ENCODE data around the gene MAP3K4.
"Not testable (repeated sequence)": the region's sequence is repeated elsewhere in the genome, so short reads cannot be mapped to it uniquely, and the experiment has no call there.

The MAP3K4 gene

DNA sequence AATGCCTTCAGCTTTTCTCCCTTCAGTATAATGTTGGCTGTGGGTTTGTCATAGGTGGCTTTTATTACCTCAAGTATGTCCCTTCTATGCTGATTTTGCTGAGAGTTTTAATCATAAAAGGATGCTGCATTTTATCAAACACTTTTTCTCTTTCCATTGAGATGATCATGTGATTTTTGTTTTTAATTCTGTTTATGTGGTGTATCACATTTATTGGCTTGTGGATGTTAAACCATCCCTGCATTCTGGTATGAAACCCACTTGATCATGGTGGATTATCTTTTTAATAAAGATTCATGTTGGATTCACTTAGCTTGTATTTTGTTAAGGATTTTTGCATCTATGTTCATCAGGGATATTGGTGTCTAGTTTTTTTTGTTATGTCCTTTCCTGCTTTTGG is 131.8 kb downstream of the MAP3K4 start:
- not testable (repeated sequence) for H3K9me3 ChIP-seq (ENCODE audit: control insufficient read depth, insufficient read depth, low read length); H3K36me3 ChIP-seq (ENCODE audit: control insufficient read depth, insufficient read depth, low read length)

DNA sequence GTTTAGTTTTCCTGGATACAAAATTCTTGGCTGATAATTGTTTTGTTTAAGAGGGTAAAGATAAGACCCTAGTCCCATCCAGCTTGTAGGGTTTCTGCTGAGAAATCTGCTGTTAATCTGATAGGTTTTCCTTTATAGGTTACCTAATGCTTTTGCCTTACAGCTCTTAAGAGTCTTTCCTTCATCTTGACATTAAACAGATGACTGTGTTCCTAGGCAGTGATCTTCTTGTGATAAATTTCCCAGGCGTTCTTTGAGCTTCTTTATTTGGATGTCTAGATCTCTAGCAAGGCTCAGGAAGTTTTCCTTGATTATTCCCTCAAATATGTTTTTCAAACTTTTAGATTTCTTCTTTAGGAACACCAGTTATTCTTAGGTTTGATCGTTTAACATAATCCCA is 134.0 kb downstream of the MAP3K4 start:
- Histone ChIP-seq H3K36me3 (ENCODE audit: control insufficient read depth, insufficient read depth, low read length) (peaks cover 8% of the 10 kb centered on the region), H3K9me3 (ENCODE audit: control insufficient read depth, insufficient read depth, low read length) (peaks cover 9% of the 10 kb centered on the region), H3K27me3 (ENCODE audit: control insufficient read depth, insufficient read depth, low read length) (no peaks in the 10 kb centered on the region)

More for the DNA sequence above, 131.8 kb downstream of the MAP3K4 start:
- not testable (repeated sequence) for H3K27me3 ChIP-seq (ENCODE audit: control insufficient read depth, insufficient read depth, low read length); H3K4me3 ChIP-seq (ENCODE audit: low read depth, low read length); H3K4me1 ChIP-seq (ENCODE audit: control insufficient read depth, insufficient read depth, low read length); H3K9ac ChIP-seq (ENCODE audit: low read depth, low read length)

DNA sequence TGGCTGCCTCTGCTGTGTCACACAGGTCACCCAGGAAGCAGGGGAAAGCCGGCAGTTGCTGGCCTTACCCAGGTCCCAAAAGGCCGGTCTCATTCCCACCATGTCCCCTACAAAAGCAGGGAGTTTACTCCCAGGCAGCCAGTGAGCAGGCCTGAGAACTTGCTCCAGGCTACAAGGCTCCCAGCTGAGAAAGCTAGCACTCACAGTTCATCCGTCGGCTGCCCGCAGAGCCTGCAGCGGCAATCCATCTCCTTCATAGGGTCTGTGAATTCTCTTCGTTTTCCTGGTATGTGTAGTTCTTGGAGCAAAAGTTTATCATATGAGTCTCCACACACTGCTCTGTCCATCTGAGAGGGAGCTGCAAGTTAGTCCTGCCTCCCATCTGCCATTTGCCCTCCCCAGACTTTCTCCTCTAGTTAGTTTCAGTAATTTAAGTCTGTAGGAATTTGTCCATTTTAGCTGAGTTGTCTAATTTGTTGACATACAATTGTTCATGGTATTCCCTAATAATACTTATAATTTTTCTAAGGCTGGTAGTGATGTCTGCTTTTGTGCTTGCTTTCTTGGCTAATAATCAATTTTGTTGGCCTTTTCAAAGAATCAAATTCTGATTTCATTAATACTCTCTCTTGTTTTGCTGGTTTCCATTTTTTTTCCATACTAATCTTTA is 135.6 kb downstream of the MAP3K4 start:
- H3K4me1 ChIP-seq (ENCODE audit: control insufficient read depth, insufficient read depth, low read length) = no peaks in the 10 kb centered on the region
- H3K9me3 ChIP-seq (ENCODE audit: control insufficient read depth, insufficient read depth, low read length) = peaks cover 9% of the 10 kb centered on the region
- no peak overlapping the region for H3K4me3 ChIP-seq (ENCODE audit: low read depth, low read length)
- no peaks in the 10 kb centered on the region for H3K27me3 ChIP-seq (ENCODE audit: control insufficient read depth, insufficient read depth, low read length)
- H3K36me3 ChIP-seq (ENCODE audit: control insufficient read depth, insufficient read depth, low read length) = peaks cover 8% of the 10 kb centered on the region
- H3K9ac ChIP-seq (ENCODE audit: low read depth, low read length) = no peak overlapping the region

More for the DNA sequence above, 134.0 kb downstream of the MAP3K4 start:
- no peak overlapping the region for H3K4me3 ChIP-seq (ENCODE audit: low read depth, low read length)
- H3K4me1 ChIP-seq (ENCODE audit: control insufficient read depth, insufficient read depth, low read length) = no peaks in the 10 kb centered on the region
- H3K9ac ChIP-seq (ENCODE audit: low read depth, low read length) = no peak overlapping the region

DNA sequence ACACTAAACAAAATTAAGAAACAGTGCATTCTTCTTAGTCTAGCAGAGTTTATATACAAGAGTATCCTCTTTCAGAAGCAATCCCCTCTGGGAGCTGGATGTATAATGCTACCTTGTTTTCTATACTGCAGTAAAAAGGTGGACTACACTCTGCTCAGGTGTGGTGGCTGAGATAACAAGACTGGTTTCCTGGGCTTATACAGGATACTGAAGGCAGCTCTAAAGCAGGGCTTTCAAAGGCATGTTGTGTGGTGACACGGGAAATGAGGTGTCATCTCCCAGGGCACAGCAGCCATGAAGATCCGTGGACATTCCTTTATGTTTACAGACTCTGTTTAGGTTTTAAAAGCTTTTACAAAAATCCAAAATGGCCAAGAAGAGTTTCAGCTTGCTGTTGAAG is 136.7 kb downstream of the MAP3K4 start:
- no peaks in the 10 kb centered on the region for H3K4me1 ChIP-seq (ENCODE audit: control insufficient read depth, insufficient read depth, low read length)
- no peak overlapping the region for H3K9ac ChIP-seq (ENCODE audit: low read depth, low read length)
- H3K9me3 ChIP-seq (ENCODE audit: control insufficient read depth, insufficient read depth, low read length) = peaks cover 9% of the 10 kb centered on the region
- peaks cover 8% of the 10 kb centered on the region for H3K36me3 ChIP-seq (ENCODE audit: control insufficient read depth, insufficient read depth, low read length)
- no peak overlapping the region for H3K4me3 ChIP-seq (ENCODE audit: low read depth, low read length)
- H3K27me3 ChIP-seq (ENCODE audit: control insufficient read depth, insufficient read depth, low read length) = no peaks in the 10 kb centered on the region

DNA sequence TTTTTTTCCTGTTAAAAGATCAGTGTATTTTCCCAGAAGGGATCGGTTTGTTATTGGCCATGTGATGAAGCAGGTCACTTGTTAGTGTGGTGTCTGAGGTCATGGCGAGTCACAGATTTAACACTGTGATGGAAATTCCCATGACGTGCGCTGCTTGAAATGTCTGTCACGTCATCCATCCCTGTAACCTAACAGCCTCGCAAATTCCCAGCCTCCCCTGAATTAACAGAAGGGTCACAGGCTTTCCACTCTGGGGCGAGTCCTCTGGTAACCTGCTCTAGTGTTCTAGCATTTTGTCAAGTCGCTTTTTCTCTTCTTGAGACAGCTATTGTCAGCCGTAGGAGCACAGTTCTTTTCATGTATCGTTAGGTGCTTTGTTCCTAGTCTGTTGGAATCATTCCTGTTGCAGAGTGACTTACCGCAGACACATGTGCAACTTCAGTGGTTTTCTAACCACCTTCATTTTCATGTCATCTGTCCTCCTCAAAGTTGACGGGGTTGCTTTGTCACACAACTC is 137.2 kb downstream of the MAP3K4 start:
- Histone ChIP-seq H3K4me3 (ENCODE audit: low read depth, low read length) (no peak overlapping the region), H3K9ac (ENCODE audit: low read depth, low read length) (no peak overlapping the region), H3K36me3 (ENCODE audit: control insufficient read depth, insufficient read depth, low read length) (peaks cover 8% of the 10 kb centered on the region), H3K4me1 (ENCODE audit: control insufficient read depth, insufficient read depth, low read length) (no peaks in the 10 kb centered on the region), H3K9me3 (ENCODE audit: control insufficient read depth, insufficient read depth, low read length) (peaks cover 9% of the 10 kb centered on the region), H3K27me3 (ENCODE audit: control insufficient read depth, insufficient read depth, low read length) (no peaks in the 10 kb centered on the region)

DNA sequence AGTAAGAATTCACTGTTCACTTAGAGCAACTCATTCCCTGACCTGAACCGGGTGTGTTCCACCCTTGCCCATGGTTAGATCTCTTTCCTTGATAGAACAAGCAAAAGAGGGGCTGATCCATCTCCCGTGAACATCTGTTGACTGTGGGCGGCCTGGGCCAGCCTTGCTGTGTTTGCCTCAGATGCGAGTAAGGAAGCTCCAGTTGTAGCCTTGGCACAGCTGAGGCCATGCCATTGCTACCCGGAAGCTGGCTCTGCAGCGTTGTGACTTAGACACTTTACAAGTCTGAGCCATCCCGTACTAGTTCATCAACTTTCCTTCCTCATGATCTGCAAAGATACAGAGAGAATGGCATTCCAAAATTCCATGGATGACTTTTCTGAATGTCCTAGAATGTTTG is 139.0 kb downstream of the MAP3K4 start:
- H3K9me3 ChIP-seq (ENCODE audit: control insufficient read depth, insufficient read depth, low read length) = peaks cover 9% of the 10 kb centered on the region
- H3K4me3 ChIP-seq (ENCODE audit: low read depth, low read length) = no peak overlapping the region
- H3K36me3 ChIP-seq (ENCODE audit: control insufficient read depth, insufficient read depth, low read length) = peaks cover 8% of the 10 kb centered on the region
- H3K4me1 ChIP-seq (ENCODE audit: control insufficient read depth, insufficient read depth, low read length) = no peaks in the 10 kb centered on the region
- no peak overlapping the region for H3K9ac ChIP-seq (ENCODE audit: low read depth, low read length)
- no peaks in the 10 kb centered on the region for H3K27me3 ChIP-seq (ENCODE audit: control insufficient read depth, insufficient read depth, low read length)

DNA sequence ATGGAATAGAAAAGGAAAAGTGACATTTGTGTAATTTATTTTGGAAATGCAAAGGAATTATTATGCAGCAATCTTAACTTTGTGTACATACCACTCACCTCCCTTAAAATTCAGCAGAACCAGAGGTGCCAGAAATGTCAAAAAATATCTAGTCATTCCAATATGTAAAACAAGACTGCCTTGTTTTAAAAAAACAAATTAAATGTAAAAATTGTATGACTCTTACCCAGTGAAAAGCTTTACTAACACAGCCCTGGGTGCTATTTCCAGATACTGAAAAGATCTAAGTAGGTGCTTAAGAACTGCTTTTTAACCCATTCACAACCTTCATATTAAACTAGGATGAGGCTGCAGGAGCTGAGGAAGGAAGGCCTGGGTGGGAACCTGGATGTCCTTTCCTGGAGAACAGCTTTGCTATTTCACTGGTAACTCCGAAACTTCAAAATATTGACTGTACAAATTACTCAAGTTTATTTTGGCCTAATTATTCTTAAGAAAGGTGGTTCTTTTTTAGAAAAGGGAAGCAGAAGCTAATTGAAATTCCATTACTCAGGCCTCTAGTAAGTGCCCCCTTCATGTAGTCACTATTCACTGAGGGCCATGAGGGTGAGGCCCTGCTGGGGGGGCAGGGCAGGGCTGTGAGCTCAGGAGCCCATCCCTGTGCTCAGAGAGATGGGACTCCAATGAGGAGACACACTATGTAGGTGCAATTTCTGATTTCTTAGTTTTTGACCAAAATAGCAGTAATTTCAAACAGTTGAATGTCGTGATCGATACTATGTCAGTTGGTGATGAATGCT is 139.6 kb downstream of the MAP3K4 start:
- Histone ChIP-seq H3K9me3 (ENCODE audit: control insufficient read depth, insufficient read depth, low read length) (peaks cover 9% of the 10 kb centered on the region), H3K27me3 (ENCODE audit: control insufficient read depth, insufficient read depth, low read length) (no peaks in the 10 kb centered on the region), H3K4me1 (ENCODE audit: control insufficient read depth, insufficient read depth, low read length) (no peaks in the 10 kb centered on the region), H3K36me3 (ENCODE audit: control insufficient read depth, insufficient read depth, low read length) (peaks cover 8% of the 10 kb centered on the region), H3K4me3 (ENCODE audit: low read depth, low read length) (no peak overlapping the region), H3K9ac (ENCODE audit: low read depth, low read length) (no peak overlapping the region)

DNA sequence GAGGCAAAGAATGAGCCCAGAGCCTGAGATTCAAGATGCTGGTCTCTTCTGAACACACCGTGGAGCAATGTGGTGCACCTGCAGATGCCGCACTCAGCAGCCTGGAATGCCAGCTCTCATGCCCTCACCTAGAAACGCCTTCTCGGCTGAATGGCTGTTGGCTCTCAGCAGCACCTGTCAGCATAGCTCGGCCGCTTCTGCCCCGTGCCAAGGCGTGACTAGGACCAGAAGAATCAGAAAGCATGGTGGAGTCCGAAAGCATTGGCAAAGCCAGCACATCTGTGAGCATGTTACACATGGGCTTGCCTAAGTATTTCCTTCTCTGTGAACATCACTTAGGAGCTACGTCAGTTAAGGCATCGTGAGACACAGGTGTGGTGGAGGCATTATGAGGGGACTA is 140.8 kb downstream of the MAP3K4 start:
- Histone ChIP-seq H3K9me3 (ENCODE audit: control insufficient read depth, insufficient read depth, low read length) (peaks cover 5% of the 10 kb centered on the region), H3K36me3 (ENCODE audit: control insufficient read depth, insufficient read depth, low read length) (peaks cover 8% of the 10 kb centered on the region), H3K27me3 (ENCODE audit: control insufficient read depth, insufficient read depth, low read length) (no peaks in the 10 kb centered on the region)

DNA sequence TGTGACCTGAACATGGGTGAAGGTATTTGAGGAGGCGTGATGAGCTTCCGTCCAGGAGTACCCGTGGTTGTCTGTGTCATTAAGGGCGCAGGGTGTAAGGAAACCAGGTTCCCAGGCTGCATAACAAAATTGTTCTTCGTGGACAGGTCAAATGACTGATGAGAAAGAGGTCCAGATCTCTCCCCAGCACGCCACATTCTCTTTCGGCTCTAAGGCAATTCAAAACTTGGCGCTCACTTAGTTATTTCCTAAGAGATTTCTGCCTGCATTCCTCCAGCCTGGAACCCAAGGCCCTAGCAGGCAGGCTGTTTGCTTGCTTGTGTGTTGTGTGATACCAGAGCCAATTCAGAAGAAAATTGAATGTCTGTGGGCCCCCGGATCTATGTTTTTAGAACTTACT is 142.4 kb downstream of the MAP3K4 start:
- peaks cover 9% of the 10 kb centered on the region for H3K36me3 ChIP-seq (ENCODE audit: control insufficient read depth, insufficient read depth, low read length)
- H3K9me3 ChIP-seq (ENCODE audit: control insufficient read depth, insufficient read depth, low read length) = no peaks in the 10 kb centered on the region
- H3K9ac ChIP-seq (ENCODE audit: low read depth, low read length) = no peak overlapping the region
- no peaks in the 10 kb centered on the region for H3K4me1 ChIP-seq (ENCODE audit: control insufficient read depth, insufficient read depth, low read length)
- no peak overlapping the region for H3K4me3 ChIP-seq (ENCODE audit: low read depth, low read length)
- H3K27me3 ChIP-seq (ENCODE audit: control insufficient read depth, insufficient read depth, low read length) = no peaks in the 10 kb centered on the region

More for the DNA sequence above, 140.8 kb downstream of the MAP3K4 start:
- H3K9ac ChIP-seq (ENCODE audit: low read depth, low read length) = no peak overlapping the region
- no peaks in the 10 kb centered on the region for H3K4me1 ChIP-seq (ENCODE audit: control insufficient read depth, insufficient read depth, low read length)
- no peak overlapping the region for H3K4me3 ChIP-seq (ENCODE audit: low read depth, low read length)

DNA sequence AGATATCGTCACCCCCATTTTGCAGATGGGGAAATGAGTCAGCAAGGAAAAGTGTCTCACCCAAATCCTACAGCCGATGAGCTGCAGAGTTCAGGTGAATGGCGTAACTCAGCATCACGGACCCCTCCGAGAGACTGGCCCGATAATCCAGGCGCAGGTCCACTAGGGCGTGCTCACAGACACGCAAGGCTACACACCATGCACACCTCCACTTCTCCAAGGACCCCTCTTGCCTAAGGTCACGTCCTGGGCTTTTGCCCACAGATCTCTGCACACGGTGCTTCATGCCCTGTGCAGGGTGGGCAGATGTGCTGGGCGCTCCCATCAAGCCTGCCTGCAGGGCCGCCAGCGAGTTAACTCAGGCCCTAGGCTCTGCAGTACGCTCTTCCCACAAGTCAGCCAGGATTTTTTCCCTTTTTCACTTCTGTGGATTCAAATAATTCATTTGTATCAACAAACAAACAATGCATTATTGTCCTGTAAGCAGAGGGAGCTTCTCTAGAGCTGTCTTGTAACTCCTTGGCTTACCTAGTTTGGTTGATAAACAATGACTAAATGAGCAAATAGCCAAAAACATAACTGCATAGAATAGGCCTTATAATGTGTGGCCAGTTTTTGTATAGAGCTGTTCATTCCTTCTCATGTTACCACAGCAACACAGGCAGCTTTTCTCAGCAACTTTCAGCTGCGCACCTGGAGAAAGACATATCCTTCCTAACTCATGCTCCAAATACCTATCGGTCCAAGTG is 143.2 kb downstream of the MAP3K4 start:
- Histone ChIP-seq H3K4me3 (ENCODE audit: low read depth, low read length) (no peak overlapping the region), H3K9me3 (ENCODE audit: control insufficient read depth, insufficient read depth, low read length) (no peaks in the 10 kb centered on the region), H3K27me3 (ENCODE audit: control insufficient read depth, insufficient read depth, low read length) (no peaks in the 10 kb centered on the region), H3K36me3 (ENCODE audit: control insufficient read depth, insufficient read depth, low read length) (peaks cover 13% of the 10 kb centered on the region), H3K9ac (ENCODE audit: low read depth, low read length) (no peak overlapping the region), H3K4me1 (ENCODE audit: control insufficient read depth, insufficient read depth, low read length) (no peaks in the 10 kb centered on the region)

DNA sequence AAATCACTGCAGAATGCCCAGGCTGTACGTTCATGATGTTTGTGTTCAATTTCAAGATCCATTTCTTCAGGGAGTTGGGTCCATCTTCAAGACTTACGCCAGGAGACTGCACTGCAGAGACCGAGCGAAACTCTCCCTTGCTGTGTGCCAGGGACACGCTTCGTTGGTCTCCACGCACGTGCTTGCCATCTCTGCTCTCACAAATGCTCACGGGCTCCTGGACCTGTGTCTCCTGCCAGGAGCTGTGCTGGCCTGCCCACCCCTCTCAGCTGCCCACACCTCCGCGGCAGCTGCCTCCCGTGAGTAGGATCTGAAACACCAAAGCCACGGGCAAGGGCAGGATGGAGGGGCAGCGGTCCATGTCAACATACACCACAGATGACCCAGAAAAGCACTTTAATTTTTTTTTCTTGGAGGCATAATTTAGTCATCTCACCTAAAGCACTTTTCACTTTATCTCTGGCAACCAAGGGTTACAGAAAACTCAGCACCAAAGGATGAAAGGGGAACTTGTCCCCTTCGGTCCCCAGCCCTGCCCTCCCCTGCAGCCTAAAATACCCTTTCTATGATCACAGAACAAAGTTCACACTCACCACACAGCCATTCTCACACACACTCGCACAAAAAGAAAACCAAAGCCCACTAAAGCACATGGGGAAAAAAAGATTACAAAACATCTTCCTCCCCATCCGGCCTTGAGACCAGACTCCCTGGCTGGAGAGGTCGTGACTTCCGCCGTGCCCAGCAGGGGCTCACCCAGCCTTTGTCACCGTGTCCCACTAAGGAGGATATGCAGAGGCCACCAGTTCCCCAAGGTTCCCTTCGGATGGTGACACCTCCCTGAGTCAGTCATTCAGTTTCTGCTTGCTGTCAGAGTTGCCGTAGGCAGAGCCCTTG is 144.4 kb downstream of the MAP3K4 start:
- Histone ChIP-seq H3K9ac (ENCODE audit: low read depth, low read length) (no peak overlapping the region), H3K27me3 (ENCODE audit: control insufficient read depth, insufficient read depth, low read length) (no peaks in the 10 kb centered on the region), H3K4me1 (ENCODE audit: control insufficient read depth, insufficient read depth, low read length) (peaks cover 5% of the 10 kb centered on the region), H3K36me3 (ENCODE audit: control insufficient read depth, insufficient read depth, low read length) (peaks cover 13% of the 10 kb centered on the region), H3K4me3 (ENCODE audit: low read depth, low read length) (no peak overlapping the region), H3K9me3 (ENCODE audit: control insufficient read depth, insufficient read depth, low read length) (no peaks in the 10 kb centered on the region)
